ENCODE data around the gene POU6F1.

The POU6F1 gene

GRCh38 chr12:51198568-51199365 lies 19.1 kb downstream of the POU6F1 start:
- DNase-seq (ENCODE audit: low read depth, low spot score) = no peak

GRCh38 chr12:51197736-51198567 lies 19.9 kb downstream of the POU6F1 start:
- no peak for DNase-seq (ENCODE audit: low read depth, low spot score)

GRCh38 chr12:51196547-51196946 lies 21.3 kb downstream of the POU6F1 start:
- DNase-seq (ENCODE audit: low read depth, low spot score) = no peak

GRCh38 chr12:51195841-51196240 lies 22.0 kb downstream of the POU6F1 start:
- DNase-seq (ENCODE audit: low read depth, low spot score) = no peak

GRCh38 chr12:51192284-51192671 lies 25.6 kb downstream of the POU6F1 start:
- DNase-seq (ENCODE audit: low read depth, low spot score) = no peak

GRCh38 chr12:51191516-51192283 lies 26.2 kb downstream of the POU6F1 start:
- DNase-seq (ENCODE audit: low read depth, low spot score) = no peak

- DNase-seq (ENCODE audit: low read depth, low spot score) = no peak
These were observed 27.0 kb downstream of the POU6F1 start for GRCh38 chr12:51190820-51191219.

- DNase-seq (ENCODE audit: low read depth, low spot score) = no peak
These were observed 28.0 kb downstream of the POU6F1 start for GRCh38 chr12:51189790-51190355.

- no peak for DNase-seq (ENCODE audit: low read depth, low spot score)
These were observed 29.4 kb downstream of the POU6F1 start for GRCh38 chr12:51188359-51189051.

- DNase-seq (ENCODE audit: low read depth, low spot score) = no peak
These were observed 30.4 kb downstream of the POU6F1 start for GRCh38 chr12:51187370-51187987.

GRCh38 chr12:51186465-51187085 lies 31.3 kb downstream of the POU6F1 start:
- no peak for DNase-seq (ENCODE audit: low read depth, low spot score)

GRCh38 chr12:51185171-51185717 lies 32.6 kb downstream of the POU6F1 start:
- no peak for DNase-seq (ENCODE audit: low read depth, low spot score)

- DNase-seq (ENCODE audit: low read depth, low spot score) = no peak
These were observed 34.0 kb downstream of the POU6F1 start for GRCh38 chr12:51183816-51184215.

- no peak for DNase-seq (ENCODE audit: low read depth, low spot score)
These were observed 34.5 kb downstream of the POU6F1 start for GRCh38 chr12:51183349-51183748.

- no peak for DNase-seq (ENCODE audit: low read depth, low spot score)
These were observed 36.3 kb downstream of the POU6F1 start for GRCh38 chr12:51181558-51181957.

GRCh38 chr12:51177897-51178296 lies 40.0 kb downstream of the POU6F1 start:
- DNase-seq (ENCODE audit: low read depth, low spot score) = no peak

GRCh38 chr12:51174501-51174900 lies 43.4 kb downstream of the POU6F1 start:
- DNase-seq (ENCODE audit: low read depth, low spot score) = no peak

GRCh38 chr12:51172515-51173431 lies 45.1 kb downstream of the POU6F1 start, which contains the start of gene TFCP2:
Gene TFCP2, minus strand, starts transcription at chr12:51173135. Its CDS starts 713 bp downstream, at chr12:51172422.
- DNase-seq (ENCODE audit: low read depth, low spot score) = peak; percentile 93
